Endothelial cell of hepatic sinusoid (primary cell): ENCODE results near the gene CHODL.

Experiments
- in situ Hi-C: cut with HindIII; loops from 2 replicates; pipeline ENCODE4 v1.10.0; 2017; ENCODE audit warnings: low sequenced_read_pairs

Gene CHODL

GRCh38 chr21:18285379-18285778 is 40.7 kb downstream of the CHODL start:
- in situ Hi-C loops: no loop called here

- in situ Hi-C loops: no loop called here
These were observed 45.2 kb downstream of the CHODL start for GRCh38 chr21:18289876-18290275.

- in situ Hi-C loops: no loop called here
These were observed 49.5 kb downstream of the CHODL start for GRCh38 chr21:18294100-18294499.

- in situ Hi-C loops: no loop called here
These were observed 53.6 kb downstream of the CHODL start for GRCh38 chr21:18298228-18298627.
